ENCODE measurements around the gene DDX17. TPM values are rescaled to one million over a fixed set of nuclear protein-coding genes. Genes with fewer than 3 reads are reported as not detected.

Gene DDX17
- total RNA-seq, 1 donor from 2014 or later = 837 TPM

DNA sequence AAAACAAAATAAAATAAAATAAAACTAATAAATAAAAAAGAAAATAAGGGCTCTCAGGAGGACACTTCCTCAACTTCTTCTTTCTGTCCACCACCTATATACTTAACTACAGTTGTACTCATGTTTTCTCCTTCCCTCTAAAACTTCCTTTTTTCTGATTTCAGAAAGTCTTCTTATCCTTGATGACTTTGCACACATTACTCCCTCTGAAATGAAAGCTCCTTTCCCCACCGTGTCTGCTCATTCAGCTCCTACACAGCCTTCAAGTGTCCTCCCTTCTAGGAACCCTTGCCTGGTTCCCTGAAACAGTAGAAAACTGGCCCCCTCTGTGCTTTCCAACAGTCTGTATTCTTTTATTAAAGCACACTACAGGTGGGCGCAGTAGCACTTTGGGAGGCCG is 18.3 kb upstream of the DDX17 start:
- intact Hi-C loops (cut with DNase I) = no loop called here
- Histone ChIP-seq H3K4me1 (no peaks in the 10 kb centered on the region), H3K4me3 (no peak overlapping the region), H3K27me3 (no peaks in the 10 kb centered on the region), H3K36me3 (no peaks in the 10 kb centered on the region), H3K27ac (no peak overlapping the region), H3K9me3 (no peaks in the 10 kb centered on the region)
- TF ChIP-seq, protein P1, sequence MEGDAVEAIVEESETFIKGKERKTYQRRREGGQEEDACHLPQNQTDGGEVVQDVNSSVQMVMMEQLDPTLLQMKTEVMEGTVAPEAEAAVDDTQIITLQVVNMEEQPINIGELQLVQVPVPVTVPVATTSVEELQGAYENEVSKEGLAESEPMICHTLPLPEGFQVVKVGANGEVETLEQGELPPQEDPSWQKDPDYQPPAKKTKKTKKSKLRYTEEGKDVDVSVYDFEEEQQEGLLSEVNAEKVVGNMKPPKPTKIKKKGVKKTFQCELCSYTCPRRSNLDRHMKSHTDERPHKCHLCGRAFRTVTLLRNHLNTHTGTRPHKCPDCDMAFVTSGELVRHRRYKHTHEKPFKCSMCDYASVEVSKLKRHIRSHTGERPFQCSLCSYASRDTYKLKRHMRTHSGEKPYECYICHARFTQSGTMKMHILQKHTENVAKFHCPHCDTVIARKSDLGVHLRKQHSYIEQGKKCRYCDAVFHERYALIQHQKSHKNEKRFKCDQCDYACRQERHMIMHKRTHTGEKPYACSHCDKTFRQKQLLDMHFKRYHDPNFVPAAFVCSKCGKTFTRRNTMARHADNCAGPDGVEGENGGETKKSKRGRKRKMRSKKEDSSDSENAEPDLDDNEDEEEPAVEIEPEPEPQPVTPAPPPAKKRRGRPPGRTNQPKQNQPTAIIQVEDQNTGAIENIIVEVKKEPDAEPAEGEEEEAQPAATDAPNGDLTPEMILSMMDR (IDR thresholded peaks at IDR 0.05) = no peak
- no peak for DNase-seq (ENCODE audit: low spot score in 2 of 2)

DNA sequence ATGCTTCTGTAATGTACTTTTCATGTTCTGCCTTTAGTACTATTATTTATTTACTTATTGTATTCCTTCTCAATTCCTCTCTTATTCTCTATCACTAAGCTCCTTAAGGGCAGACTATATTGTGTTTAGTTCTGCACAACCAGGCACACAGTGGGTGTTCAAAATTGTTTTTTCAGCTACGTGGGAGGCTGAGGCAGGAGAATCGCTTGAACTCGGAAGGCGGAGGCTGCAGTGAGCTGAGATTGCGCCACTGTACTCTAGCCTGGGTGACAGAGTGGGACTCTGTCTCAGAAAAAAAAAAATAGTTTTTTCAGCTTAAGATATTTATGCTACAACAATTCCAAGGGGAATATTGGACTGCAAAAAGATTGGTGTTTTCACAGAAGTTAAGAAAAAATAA is 17.4 kb upstream of the DDX17 start:
- intact Hi-C loops (cut with DNase I) = no loop called here
- Histone ChIP-seq H3K9me3 (no peaks in the 10 kb centered on the region), H3K4me3 (no peak overlapping the region), H3K27me3 (no peaks in the 10 kb centered on the region), H3K27ac (no peak overlapping the region), H3K4me1 (no peaks in the 10 kb centered on the region), H3K36me3 (no peaks in the 10 kb centered on the region)
- TF ChIP-seq, protein P1 (IDR thresholded peaks at IDR 0.05) = no peak
- no peak for DNase-seq (ENCODE audit: low spot score in 2 of 2)

DNA sequence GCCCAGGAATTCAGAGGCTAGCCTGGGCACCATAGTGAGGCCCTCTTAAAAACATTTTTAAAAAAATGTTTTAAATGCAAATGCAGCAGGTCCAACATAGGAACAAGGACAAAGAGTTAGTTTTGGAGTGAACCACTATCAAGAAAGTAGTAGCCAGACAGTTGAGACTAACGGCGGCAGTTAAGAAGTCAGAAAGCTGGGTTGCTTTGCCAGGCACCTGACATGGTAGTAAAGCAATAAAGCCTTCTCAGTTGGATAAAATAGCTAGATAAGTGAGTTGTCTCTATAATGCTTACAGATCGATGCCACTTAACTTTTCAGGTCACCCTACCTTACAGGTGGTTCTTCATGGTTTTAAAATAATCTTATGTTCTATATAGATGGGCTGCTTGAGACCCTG is 16.9 kb upstream of the DDX17 start:
- no peaks in the 10 kb centered on the region for H3K27me3 ChIP-seq
- TF ChIP-seq, protein P1 (IDR thresholded peaks at IDR 0.05) = no peak
- no peaks in the 10 kb centered on the region for H3K36me3 ChIP-seq
- no peak overlapping the region for H3K4me3 ChIP-seq
- H3K4me1 ChIP-seq = no peaks in the 10 kb centered on the region
- H3K27ac ChIP-seq = no peak overlapping the region
- no peaks in the 10 kb centered on the region for H3K9me3 ChIP-seq
- intact Hi-C loops (cut with DNase I) = no loop called here
- DNase-seq (ENCODE audit: low spot score in 2 of 2) = no peak

DNA sequence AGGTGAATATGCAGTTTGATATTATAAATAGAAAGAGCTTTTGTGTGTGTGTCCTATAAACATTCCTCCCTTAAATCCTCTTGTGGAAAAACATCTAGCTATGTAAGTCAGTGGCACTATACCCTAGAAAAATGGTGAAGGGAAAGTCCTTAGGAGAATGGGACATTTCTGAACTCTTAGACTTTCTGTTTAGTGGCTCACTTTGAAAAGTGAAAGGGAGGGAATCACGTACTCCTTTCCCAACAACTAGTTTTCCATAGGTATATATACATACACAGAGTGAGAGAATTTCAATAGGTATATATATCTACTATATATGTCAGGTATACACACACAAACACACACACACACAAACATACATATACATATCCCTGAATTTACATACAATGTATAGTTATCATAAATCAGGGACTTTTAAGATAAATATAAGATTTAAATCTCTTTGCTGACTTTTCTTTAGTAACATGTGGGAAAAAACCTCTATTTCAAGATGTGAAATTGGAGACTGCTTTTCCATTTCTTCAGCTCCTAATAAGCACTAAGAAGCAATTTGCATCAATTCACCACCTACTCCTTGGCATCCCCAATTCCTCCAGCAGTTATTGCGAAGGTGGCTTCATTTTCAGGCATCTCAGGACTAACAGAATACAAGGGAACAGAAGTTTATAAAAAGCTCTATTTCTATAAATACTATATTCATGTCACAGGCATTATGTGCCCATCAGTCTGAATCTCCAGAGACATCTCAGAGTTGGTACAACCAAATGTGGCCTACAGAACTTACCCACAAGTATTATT is 13.5 kb upstream of the DDX17 start:
- no peak overlapping the region for H3K4me3 ChIP-seq
- intact Hi-C loops (cut with DNase I) = no loop called here
- TF ChIP-seq, protein P1 (IDR thresholded peaks at IDR 0.05) = no peak
- no peaks in the 10 kb centered on the region for H3K4me1 ChIP-seq
- no peak for DNase-seq (ENCODE audit: low spot score in 2 of 2)
- H3K27me3 ChIP-seq = no peaks in the 10 kb centered on the region
- H3K9me3 ChIP-seq = no peaks in the 10 kb centered on the region
- H3K36me3 ChIP-seq = no peaks in the 10 kb centered on the region
- no peak overlapping the region for H3K27ac ChIP-seq

DNA sequence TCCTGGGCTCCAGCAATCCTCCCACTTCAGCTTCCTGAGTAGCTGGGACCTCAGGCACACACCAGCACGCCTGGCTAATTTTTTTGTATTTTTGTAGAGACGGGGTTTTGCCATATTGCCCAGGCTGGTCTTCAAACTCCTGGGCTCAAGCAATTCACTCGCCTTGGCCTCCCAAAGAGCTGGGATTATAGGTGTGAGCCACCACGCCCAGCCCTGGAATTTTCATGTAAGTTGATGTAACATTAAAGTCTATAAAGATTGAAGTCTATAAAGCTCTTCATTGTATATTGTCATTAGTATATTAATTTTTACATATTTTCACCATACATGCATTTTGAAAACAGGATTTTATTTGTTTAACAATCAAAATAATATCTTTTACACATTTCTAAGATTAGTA is 12.5 kb upstream of the DDX17 start:
- Histone ChIP-seq H3K9me3 (no peaks in the 10 kb centered on the region), H3K4me3 (no peak overlapping the region), H3K4me1 (no peaks in the 10 kb centered on the region), H3K27me3 (no peaks in the 10 kb centered on the region), H3K36me3 (no peaks in the 10 kb centered on the region), H3K27ac (no peak overlapping the region)
- intact Hi-C loops (cut with DNase I) = no loop called here
- TF ChIP-seq, protein P1 (IDR thresholded peaks at IDR 0.05) = no peak
- DNase-seq (ENCODE audit: low spot score in 2 of 2) = no peak
